Tibial artery (tissue), 4 donors: ENCODE data around the gene MESP1.

Source experiments
- DNase-seq, 2 donors: peaks; one replicate each; pipeline ENCODE4 v3.0.0-alpha.2; 2019
- H3K27ac ChIP-seq, 2 donors: fragments of 200-600 bp; sonication (generic) in 1 of 2; 1 replicate in 1 of 2; 2 replicates in 1 of 2; pipeline ENCODE4 v1.5.1; 2018 to 2019; ENCODE audit warnings: mild to moderate bottlenecking in 1 of 2
- H3K27me3 ChIP-seq, 2 donors: fragments of 200-600 bp; sonication (generic) in 1 of 2; one replicate each; pipeline versions ENCODE4 v1.5.1 to v1.6.0; 2016 to 2019
- H3K36me3 ChIP-seq, 3 donors: fragments of 200-600 bp; sonication (generic) in 2 of 3; one replicate each; pipeline ENCODE4 v1.5.1; 2016 to 2019; ENCODE audit warnings: mild to moderate bottlenecking in 2 of 3
- H3K4me1 ChIP-seq, 4 donors: fragments of 200-600 bp; sonication (generic) in 2 of 4; 1 replicate in 3 of 4; 2 replicates in 1 of 4; pipeline ENCODE4 v1.5.1; 2016 to 2019
- H3K4me3 ChIP-seq, 2 donors: fragments of 200-600 bp; sonication (generic) in 1 of 2; 1 replicate in 1 of 2; 2 replicates in 1 of 2; pipeline ENCODE4 v1.5.1; 2018 to 2019; ENCODE audit warnings: mild to moderate bottlenecking in 2 of 2
- H3K9me3 ChIP-seq, 3 donors: fragments of 200-600 bp; sonication (generic) in 1 of 3; one replicate each; pipeline ENCODE4 v1.5.1; 2016 to 2019
- intact Hi-C: fragments of 100-400 bp; cut with DNase I; formaldehyde crosslinking; loops from one replicate; pipeline ENCODE4 v1.15.0; 2023; ENCODE audit warnings: low total_unique reads
- TF ChIP-seq, protein P1 (sequence below), 2 experiments: fragments of 200-600 bp in 1 of 2; fragments of 450-650 bp in 1 of 2; IDR thresholded peaks; one replicate each; pipeline ENCODE4 v1.5.1; 2017 to 2019; ENCODE audit warnings: antibody characterized with exemption in 2 of 2, mild to moderate bottlenecking in 1 of 2, moderate library complexity in 1 of 2

The MESP1 gene

DNA sequence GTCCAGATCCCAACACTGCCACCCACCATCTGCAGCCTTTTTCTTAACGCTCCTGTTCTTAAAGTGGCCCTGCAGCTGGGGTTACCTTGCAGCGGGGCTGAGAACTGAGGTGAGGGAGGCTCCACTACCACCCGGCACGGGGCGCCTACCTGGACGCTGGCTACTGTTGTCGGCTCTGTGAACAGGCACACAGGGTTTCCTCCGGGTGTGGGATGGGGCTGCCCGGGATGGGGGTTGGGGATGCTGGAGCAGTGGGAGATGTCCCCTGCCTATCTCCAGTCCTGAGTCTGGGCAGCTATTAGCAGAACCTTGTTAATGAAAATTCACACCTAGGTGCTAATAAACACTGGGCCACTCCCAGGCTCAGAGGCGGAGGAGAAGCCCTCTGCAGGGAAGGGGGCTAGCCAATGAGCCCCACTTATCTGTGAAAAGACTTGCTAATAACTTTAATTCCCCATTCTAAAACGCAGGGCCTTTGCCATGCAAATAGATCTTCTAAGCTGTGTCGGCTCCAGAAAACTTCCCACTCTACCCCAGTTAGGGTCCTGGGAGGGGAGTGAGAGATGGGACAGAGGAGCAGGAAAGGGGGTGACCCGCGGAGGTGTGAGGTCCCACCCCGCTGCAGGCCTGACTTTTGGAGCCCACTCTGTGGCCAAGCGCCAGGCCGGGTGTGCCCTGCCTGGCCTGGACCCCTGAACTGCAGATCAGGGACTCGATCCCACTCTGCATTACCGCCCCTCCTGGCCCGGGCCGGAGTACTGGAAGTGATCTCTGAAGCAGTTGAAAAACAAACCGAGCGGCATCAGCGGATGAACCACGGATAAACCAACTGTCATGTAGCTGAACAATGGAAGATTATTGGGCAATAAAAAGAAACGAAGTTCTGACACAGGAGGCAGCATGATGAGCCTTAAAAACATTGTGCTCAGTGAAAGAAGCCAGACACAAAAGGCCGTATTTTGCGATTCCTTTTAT lies 3.1 kb downstream of the MESP1 start:
- no peak for DNase-seq
- no peak overlapping the region for H3K4me3 ChIP-seq
- peaks cover 0 to 23% (median 14%) of the 10 kb centered on the region in 4 donors for H3K4me1 ChIP-seq
- H3K9me3 ChIP-seq, result no peaks in the 10 kb centered on the region
- peaks cover 0 to 43% of the 10 kb centered on the region in 2 donors for H3K27me3 ChIP-seq
- TF ChIP-seq, protein P1, sequence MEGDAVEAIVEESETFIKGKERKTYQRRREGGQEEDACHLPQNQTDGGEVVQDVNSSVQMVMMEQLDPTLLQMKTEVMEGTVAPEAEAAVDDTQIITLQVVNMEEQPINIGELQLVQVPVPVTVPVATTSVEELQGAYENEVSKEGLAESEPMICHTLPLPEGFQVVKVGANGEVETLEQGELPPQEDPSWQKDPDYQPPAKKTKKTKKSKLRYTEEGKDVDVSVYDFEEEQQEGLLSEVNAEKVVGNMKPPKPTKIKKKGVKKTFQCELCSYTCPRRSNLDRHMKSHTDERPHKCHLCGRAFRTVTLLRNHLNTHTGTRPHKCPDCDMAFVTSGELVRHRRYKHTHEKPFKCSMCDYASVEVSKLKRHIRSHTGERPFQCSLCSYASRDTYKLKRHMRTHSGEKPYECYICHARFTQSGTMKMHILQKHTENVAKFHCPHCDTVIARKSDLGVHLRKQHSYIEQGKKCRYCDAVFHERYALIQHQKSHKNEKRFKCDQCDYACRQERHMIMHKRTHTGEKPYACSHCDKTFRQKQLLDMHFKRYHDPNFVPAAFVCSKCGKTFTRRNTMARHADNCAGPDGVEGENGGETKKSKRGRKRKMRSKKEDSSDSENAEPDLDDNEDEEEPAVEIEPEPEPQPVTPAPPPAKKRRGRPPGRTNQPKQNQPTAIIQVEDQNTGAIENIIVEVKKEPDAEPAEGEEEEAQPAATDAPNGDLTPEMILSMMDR (IDR thresholded peaks at IDR 0.05), result no peak
- no peak overlapping the region for H3K27ac ChIP-seq
- no peaks in the 10 kb centered on the region for H3K36me3 ChIP-seq
- intact Hi-C loops, result no loop called here

DNA sequence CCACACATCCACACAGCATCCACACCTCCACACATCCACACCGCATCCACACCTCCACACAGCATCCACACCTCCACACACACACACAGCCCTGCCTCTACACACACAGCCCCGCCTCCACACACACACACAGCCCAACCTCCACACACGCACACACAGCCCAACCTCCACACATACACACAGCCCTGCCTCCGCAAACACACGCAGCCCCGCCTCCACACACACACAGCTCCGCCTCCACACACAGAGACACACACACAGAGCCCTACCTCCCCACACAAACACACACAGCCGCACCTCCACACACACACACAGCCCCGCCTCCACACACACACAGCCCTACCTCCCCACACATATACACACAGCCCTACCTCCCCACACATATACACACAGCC lies 4.7 kb downstream of the MESP1 start:
- Histone ChIP-seq H3K36me3 (no peaks in the 10 kb centered on the region), H3K4me1 (peaks cover 0 to 21% (median 13%) of the 10 kb centered on the region in 4 donors), H3K4me3 (no peak overlapping the region), H3K27me3 (peaks cover 0 to 43% of the 10 kb centered on the region in 2 donors), H3K9me3 (no peaks in the 10 kb centered on the region), H3K27ac (no peak overlapping the region)
- no peak for DNase-seq
- intact Hi-C loops, result no loop called here
- TF ChIP-seq, protein P1 (IDR thresholded peaks at IDR 0.05), result no peak

DNA sequence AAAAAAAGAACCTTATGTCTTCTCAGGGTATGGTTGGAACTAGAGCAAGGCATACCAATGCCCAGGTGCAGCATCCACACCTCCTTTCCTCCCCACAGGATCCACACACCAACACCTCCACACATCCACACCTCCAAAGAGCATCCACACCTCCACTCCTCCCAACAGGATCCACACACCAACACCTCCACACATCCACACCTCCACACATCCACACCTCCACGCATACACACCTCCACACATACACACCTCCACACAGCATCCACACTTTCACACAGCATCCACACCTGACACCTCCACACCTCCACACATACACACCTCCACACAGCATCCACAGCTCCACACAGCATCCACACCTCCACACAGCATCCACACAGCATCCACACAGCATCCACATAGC lies 5.3 kb downstream of the MESP1 start:
- no peak overlapping the region for H3K27ac ChIP-seq
- H3K9me3 ChIP-seq, result no peaks in the 10 kb centered on the region
- no peak overlapping the region for H3K4me3 ChIP-seq
- no peak for DNase-seq
- H3K4me1 ChIP-seq, result peaks cover 0 to 15% (median 9%) of the 10 kb centered on the region in 4 donors
- no peaks in the 10 kb centered on the region for H3K36me3 ChIP-seq
- TF ChIP-seq, protein P1 (IDR thresholded peaks at IDR 0.05), result no peak
- H3K27me3 ChIP-seq, result peaks cover 0 to 43% of the 10 kb centered on the region in 2 donors
- intact Hi-C loops, result no loop called here

DNA sequence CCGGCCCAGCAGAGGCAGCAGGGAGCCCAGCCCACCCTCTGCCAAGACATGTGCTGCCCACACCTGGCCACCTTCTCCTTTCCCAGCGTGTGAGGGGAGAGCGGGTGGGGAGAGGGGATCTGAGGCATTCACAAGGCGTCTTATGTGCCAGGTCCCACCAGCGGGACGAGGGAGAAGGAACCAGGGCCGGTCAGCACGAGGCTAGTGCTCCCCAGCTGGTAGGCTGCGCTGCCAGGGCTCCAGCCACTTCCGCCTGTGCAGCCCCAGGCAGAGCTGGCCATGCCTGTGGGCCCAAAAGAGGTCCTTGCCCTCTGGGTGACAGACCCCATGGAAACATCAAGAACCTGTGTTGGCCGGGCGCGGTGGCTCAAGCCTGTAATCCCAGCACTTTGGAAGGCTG lies 5.9 kb downstream of the MESP1 start:
- no peak overlapping the region for H3K27ac ChIP-seq
- TF ChIP-seq, protein P1 (IDR thresholded peaks at IDR 0.05), result no peak
- no peaks in the 10 kb centered on the region for H3K9me3 ChIP-seq
- DNase-seq, result no peak
- no peak overlapping the region for H3K4me3 ChIP-seq
- peaks cover 0 to 9% (median 4%) of the 10 kb centered on the region in 4 donors for H3K4me1 ChIP-seq
- no peaks in the 10 kb centered on the region for H3K36me3 ChIP-seq
- peaks cover 0 to 43% of the 10 kb centered on the region in 2 donors for H3K27me3 ChIP-seq
- intact Hi-C loops, result no loop called here

- H3K4me3 ChIP-seq, result no peak overlapping the region
- TF ChIP-seq, protein P1 (IDR thresholded peaks at IDR 0.05), result no peak
- peaks cover 0 to 32% of the 10 kb centered on the region in 2 donors for H3K27me3 ChIP-seq
- intact Hi-C loops, result no loop called here
- H3K9me3 ChIP-seq, result no peaks in the 10 kb centered on the region
- H3K4me1 ChIP-seq, result no peaks in the 10 kb centered on the region
- no peaks in the 10 kb centered on the region for H3K36me3 ChIP-seq
- DNase-seq, result no peak
- no peak overlapping the region for H3K27ac ChIP-seq
Measured at GRCh38 chr15:89743594-89743993, 7.5 kb downstream of the MESP1 start.
